Measurements from ENCODE around the gene DGKI.

DNA sequence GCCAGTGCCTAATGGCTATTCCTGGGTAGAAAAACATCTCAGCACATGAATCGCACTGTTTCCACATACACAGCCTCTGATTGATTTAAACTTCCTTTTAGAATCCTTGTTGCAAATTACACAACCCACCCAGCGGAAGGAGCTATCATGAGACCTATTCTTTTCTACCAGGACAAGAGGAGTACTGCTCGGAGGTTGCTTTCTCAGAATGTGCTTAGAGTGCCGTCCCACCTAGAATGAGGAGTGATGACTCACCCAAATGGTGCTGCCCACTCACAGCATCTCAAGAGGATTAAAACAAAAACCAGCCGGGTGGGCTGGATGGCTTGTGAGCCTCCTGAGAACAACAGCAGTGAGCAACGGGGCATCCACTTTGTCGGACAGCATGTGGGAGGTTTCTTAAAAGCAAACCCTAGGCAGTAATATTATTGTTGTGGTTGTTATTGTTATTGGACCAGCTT is 128.9 kb downstream of the DGKI start:
- TF ChIP-seq, protein P1, sequence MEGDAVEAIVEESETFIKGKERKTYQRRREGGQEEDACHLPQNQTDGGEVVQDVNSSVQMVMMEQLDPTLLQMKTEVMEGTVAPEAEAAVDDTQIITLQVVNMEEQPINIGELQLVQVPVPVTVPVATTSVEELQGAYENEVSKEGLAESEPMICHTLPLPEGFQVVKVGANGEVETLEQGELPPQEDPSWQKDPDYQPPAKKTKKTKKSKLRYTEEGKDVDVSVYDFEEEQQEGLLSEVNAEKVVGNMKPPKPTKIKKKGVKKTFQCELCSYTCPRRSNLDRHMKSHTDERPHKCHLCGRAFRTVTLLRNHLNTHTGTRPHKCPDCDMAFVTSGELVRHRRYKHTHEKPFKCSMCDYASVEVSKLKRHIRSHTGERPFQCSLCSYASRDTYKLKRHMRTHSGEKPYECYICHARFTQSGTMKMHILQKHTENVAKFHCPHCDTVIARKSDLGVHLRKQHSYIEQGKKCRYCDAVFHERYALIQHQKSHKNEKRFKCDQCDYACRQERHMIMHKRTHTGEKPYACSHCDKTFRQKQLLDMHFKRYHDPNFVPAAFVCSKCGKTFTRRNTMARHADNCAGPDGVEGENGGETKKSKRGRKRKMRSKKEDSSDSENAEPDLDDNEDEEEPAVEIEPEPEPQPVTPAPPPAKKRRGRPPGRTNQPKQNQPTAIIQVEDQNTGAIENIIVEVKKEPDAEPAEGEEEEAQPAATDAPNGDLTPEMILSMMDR (IDR thresholded peaks at IDR 0.05; ENCODE audit: low read length) = no peak
- TF ChIP-seq EZH2 (IDR thresholded peaks at IDR 0.05; ENCODE audit: borderline replicate concordance, low read length) = no peak
